ENCODE measurements around the gene SYT1.

Gene SYT1

DNA sequence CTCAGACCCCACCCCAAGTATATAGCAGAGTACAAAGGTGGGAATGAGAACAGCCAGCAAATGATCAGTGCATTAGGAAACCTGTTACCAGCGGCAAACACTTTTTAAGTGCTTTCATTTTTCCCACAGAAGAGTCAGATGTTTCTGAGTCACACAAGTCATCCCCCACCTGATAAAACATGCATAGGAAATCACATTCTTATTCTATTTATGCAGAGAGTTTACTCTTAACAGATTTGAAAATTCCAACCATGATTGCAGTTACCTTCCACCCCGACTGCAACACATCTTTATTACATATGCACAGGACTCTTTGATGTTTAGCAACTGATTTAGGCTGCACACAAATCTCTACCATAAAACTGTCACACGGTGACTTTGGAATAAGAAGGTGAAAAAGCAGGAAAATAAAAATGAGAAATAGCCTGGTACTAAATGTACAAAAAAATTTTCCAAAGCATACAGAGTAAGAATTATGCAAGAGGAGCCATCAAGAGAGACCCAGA is 589.8 kb downstream of the SYT1 start:
- DNase-seq: no peak

DNA sequence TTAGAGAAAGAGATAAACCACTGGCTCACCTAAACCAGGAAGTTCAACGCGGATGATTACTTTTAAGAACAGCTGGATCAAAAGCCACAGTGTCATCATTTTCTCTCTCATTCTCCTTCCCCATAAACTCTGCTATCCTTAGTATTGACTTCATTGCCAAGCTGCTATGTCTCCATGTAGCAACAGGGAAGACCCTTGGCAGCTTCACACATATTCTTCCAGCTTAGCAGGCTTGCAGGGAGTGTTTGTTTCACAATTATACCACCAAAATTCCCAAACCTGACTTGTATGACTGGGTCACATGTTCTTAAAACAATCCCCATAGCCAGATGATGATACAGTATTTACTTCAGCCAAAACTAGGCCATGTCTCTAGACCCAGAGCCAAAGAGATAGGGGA is 590.7 kb downstream of the SYT1 start:
- no peak for DNase-seq

DNA sequence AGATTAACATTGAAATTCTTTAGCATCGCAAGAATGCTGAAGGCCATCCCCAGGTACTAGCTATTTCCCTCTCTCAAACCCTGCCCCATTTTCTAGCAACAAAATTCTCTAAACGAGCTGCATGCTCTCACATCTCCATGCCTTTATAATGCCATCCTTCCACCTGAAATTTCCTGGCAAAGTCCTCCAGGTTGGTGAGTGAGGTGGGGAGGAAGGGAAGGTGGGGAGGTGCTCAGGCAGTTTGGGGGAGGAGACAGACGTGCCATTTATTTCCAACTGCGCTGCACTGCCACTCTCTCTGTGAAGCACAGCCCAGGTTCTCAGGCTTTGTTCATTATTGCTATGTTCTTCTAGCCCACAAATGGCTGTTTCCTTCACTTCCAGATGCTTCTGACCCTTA is 617.7 kb downstream of the SYT1 start:
- DNase-seq: no peak

DNA sequence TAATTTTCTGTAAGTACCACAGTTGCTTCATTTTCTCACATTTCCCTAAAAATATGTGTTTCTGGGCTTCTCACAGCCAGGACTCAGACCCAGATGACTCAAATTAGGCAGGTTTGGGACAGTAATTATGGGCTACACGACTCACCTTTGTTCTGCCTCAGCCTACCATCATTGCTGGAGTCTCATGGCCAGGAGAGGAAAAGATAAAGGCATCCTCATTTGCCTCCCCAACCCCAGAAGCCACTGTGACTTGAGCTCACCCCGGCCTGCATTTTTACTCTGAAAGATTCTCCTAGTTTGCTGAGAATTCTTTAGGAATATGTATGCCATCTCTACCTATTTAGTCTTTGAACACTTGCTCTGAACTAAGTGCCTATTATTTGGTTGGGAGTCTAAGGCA is 618.3 kb downstream of the SYT1 start:
- DNase-seq: no peak

DNA sequence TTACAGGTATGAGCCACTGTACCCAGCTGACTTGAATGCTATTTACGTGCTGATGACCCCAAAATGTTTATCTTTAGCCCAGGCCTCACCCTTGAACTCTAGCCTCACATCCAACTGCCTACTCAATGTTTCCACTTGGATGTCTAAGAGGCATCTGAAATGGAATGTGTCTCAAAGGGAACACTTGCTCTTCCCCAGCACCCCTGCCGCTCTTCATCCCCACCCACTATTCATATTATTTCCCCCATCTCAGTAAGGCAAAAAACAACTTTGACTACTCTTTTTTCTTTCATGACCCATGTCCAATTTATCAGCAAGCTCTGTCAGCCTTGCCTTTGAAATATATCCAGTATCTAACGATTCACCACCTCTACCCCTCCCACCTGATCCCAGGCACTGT is 621.6 kb downstream of the SYT1 start:
- DNase-seq: no peak

DNA sequence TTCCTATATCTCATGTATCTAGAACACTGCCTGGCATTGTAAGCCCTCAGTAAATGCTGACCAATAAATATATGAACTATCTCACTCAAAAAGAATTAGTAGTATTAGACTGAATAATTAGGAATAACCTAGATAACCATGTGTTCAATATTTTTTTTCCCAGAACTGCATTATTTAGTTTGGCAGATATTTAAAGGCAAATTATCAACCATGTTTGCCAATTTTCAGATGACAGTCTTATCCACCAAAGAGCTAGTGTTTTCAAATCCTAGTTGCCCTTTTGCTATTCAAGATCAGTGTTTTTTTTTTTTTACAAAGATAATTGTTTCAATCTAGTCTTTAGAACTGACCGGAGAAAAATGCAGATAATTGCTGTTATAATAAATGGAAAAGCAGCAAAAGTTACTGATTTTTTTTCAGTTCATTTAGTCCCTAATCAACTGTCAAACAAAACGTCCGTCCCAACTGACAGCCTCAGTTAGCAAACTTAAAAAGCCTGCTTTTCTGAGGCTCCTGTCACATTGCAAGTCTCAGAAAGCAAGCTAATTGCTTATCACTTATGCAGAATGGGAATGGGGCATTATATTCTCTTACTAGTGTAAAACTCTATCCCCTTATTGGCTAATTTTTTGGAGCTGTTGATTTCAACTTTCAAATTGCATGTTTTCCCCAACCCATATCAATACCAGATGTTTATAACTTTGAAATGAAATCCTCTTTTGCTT is 623.0 kb downstream of the SYT1 start:
- DNase-seq: no peak

All from NCI-H1105 (cell line).